IMR-90 (cell line): ENCODE data around the gene CANT1. TPM values are rescaled to one million over a fixed set of nuclear protein-coding genes. Genes with fewer than 3 reads are reported as not detected.

Source experiments
- ATAC-seq: fragments of 200-7000 bp; cut with Tn5 transposase; 2 replicates; pipeline ENCODE4 v1.9.1; 2020; ENCODE audit warnings: low read depth, mild to moderate bottlenecking, moderate library complexity
- BruUV-seq: library from RNA; stranded (reverse); fragments of 400-500 nt; replicated peaks from 2 replicates; lab custom pipeline; 2021; lab: Mats Ljungman, UMichigan
- CTCF ChIA-PET: fragments of 300-600 bp; formaldehyde crosslinking; extraction: SDS; loops from one replicate; lab custom pipeline; 2021; ENCODE audit warnings: antibody characterized with exemption; lab: Yijun Ruan, JAX
- POLR2A ChIA-PET: fragments of 300-600 bp; sonication (Branson Sonifier 250); formaldehyde crosslinking; loops from one replicate; lab custom pipeline; 2022; ENCODE audit warnings: antibody characterized with exemption; ENCODE audit not compliant: unreplicated experiment; lab: Charles Lee
- DNase-seq: peaks from one replicate; pipeline ENCODE4 v3.0.0; 2013
- H2AFZ ChIP-seq: replicated peaks from 2 replicates; pipeline ENCODE3; 2013; ENCODE audit warnings: low read length, mild to moderate bottlenecking; ENCODE audit not compliant: poor library complexity
- H2AK5ac ChIP-seq: 2 replicates; pipeline ENCODE4 v1.6.1; 2013; ENCODE audit warnings: low read depth, low read length, inconsistent platforms
- H2AK9ac ChIP-seq: replicated peaks from 2 replicates; pipeline ENCODE3; 2013; ENCODE audit warnings: mild to moderate bottlenecking, low read depth, low read length, moderate library complexity; ENCODE audit not compliant: poor library complexity
- H2BK120ac ChIP-seq: 2 replicates; pipeline ENCODE4 v1.6.1; 2013; ENCODE audit warnings: low read depth, low read length, inconsistent platforms
- H2BK15ac ChIP-seq: 3 replicates; pipeline ENCODE4 v1.6.1; 2013; ENCODE audit warnings: low read depth, low read length, inconsistent platforms
- H2BK20ac ChIP-seq: 2 replicates; pipeline ENCODE4 v1.6.1; 2013; ENCODE audit warnings: low read depth, mild to moderate bottlenecking, inconsistent platforms, low read length, moderate library complexity
- H2BK5ac ChIP-seq: 2 replicates; pipeline ENCODE4 v1.6.1; 2013; ENCODE audit warnings: mild to moderate bottlenecking, low read depth, low read length, inconsistent platforms; ENCODE audit not compliant: poor library complexity, severe bottlenecking
- H3K14ac ChIP-seq: replicated peaks from 2 replicates; pipeline ENCODE4 v1.6.1; 2013; ENCODE audit warnings: low read depth, low read length, inconsistent platforms
- H3K18ac ChIP-seq: 2 replicates; pipeline ENCODE4 v1.6.1; 2013; ENCODE audit warnings: low read depth, low read length, control low read depth
- H3K23ac ChIP-seq: 2 replicates; pipeline ENCODE4 v1.6.1; 2013; ENCODE audit warnings: low read depth, low read length, inconsistent platforms
- H3K27ac ChIP-seq: 2 replicates; pipeline ENCODE4 v1.5.1; 2013; ENCODE audit warnings: mild to moderate bottlenecking, control low read depth, low read length; ENCODE audit not compliant: insufficient read depth
- H3K27me3 ChIP-seq: 2 replicates; pipeline ENCODE4 v1.6.1; 2013; ENCODE audit warnings: low read length; ENCODE audit not compliant: control insufficient read depth, insufficient read depth
- H3K36me3 ChIP-seq: 2 replicates; pipeline ENCODE4 v1.6.1; 2013; ENCODE audit warnings: low read length, mixed read lengths; ENCODE audit not compliant: control insufficient read depth, insufficient read depth
- H3K4ac ChIP-seq: 2 replicates; pipeline ENCODE4 v1.6.1; 2013; ENCODE audit warnings: low read depth, low read length, inconsistent platforms
- H3K4me1 ChIP-seq: 2 replicates; pipeline ENCODE4 v1.6.1; 2013; ENCODE audit warnings: low read length, mixed read lengths; ENCODE audit not compliant: control insufficient read depth, insufficient read depth
- H3K4me2 ChIP-seq: 2 replicates; pipeline ENCODE4 v1.6.1; 2013; ENCODE audit warnings: low read depth, mild to moderate bottlenecking, control low read depth, low read length, moderate library complexity
- H3K4me3 ChIP-seq: 2 replicates; pipeline ENCODE4 v1.5.1; 2013; ENCODE audit warnings: low read depth, mild to moderate bottlenecking, control low read depth, low read length, moderate library complexity; ENCODE audit not compliant: insufficient read depth
- H3K56ac ChIP-seq: 2 replicates; pipeline ENCODE4 v1.6.1; 2013; ENCODE audit warnings: low read length, inconsistent platforms; ENCODE audit not compliant: insufficient read depth; ENCODE audit errors: extremely low read depth
- H3K79me1 ChIP-seq, 2 experiments: 2 replicates each; pipeline ENCODE4 v1.6.1; 2013; ENCODE audit warnings: low read length in 2 of 2, inconsistent platforms in 1 of 2, low read depth in 1 of 2
- H3K9ac ChIP-seq: 2 replicates; pipeline ENCODE4 v1.6.1; 2013; ENCODE audit warnings: low read depth, low read length, control low read depth
- H3K9me1 ChIP-seq: 2 replicates; pipeline ENCODE4 v1.6.1; 2013; ENCODE audit warnings: low read length, inconsistent platforms; ENCODE audit not compliant: insufficient read depth
- H3K9me3 ChIP-seq: 2 replicates; pipeline ENCODE4 v1.6.1; 2013; ENCODE audit warnings: low read length; ENCODE audit not compliant: control insufficient read depth, insufficient read depth
- H4K20me1 ChIP-seq: 2 replicates; pipeline ENCODE4 v1.6.1; 2013; ENCODE audit warnings: low read length, inconsistent platforms; ENCODE audit not compliant: insufficient read depth
- H4K5ac ChIP-seq: 2 replicates; pipeline ENCODE4 v1.6.1; 2013; ENCODE audit warnings: mild to moderate bottlenecking, low read depth, low read length, control low read depth
- H4K8ac ChIP-seq, 2 experiments: 2 replicates each; pipeline ENCODE4 v1.6.1; 2013; ENCODE audit warnings: low read depth in 2 of 2, low read length in 2 of 2, control low read depth in 1 of 2, inconsistent platforms in 1 of 2
- H4K91ac ChIP-seq: 2 replicates; pipeline ENCODE4 v1.6.1; 2013; ENCODE audit warnings: low read depth, low read length, inconsistent platforms; ENCODE audit not compliant: insufficient read depth
- CEBPB ChIP-seq: IDR thresholded peaks from 2 replicates; pipeline ENCODE4 v1.6.1; 2012; ENCODE audit warnings: low read depth, low read length, improper control_type of control experiment
- MAFK ChIP-seq: IDR thresholded peaks from 2 replicates; pipeline ENCODE4 v1.6.1; 2012; ENCODE audit warnings: low read depth, low read length, improper control_type of control experiment
- MXI1 ChIP-seq: IDR thresholded peaks from 2 replicates; pipeline ENCODE4 v1.6.1; 2012; ENCODE audit warnings: low read depth, mild to moderate bottlenecking, low read length, moderate library complexity, borderline replicate concordance
- NFE2L2 ChIP-seq: fragments of 150-350 bp; IDR thresholded peaks from 2 replicates; pipeline ENCODE4 v1.6.1; 2016; ENCODE audit warnings: low read depth, mild to moderate bottlenecking, low read length
- POLR2A ChIP-seq: IDR thresholded peaks from 2 replicates; pipeline ENCODE4 v1.6.1; 2012; ENCODE audit warnings: mild to moderate bottlenecking, low read depth, low read length
- RAD21 ChIP-seq: IDR thresholded peaks from 2 replicates; pipeline ENCODE4 v1.6.1; 2012; ENCODE audit warnings: low read length, improper control_type of control experiment
- RCOR1 ChIP-seq: IDR thresholded peaks from 2 replicates; pipeline ENCODE4 v1.6.1; 2012; ENCODE audit warnings: mild to moderate bottlenecking, low read length, improper control_type of control experiment; ENCODE audit not compliant: insufficient replicate concordance
- RFX5 ChIP-seq: IDR thresholded peaks from 2 replicates; pipeline ENCODE4 v1.8.0; 2012; ENCODE audit warnings: low read depth, mild to moderate bottlenecking, low read length, moderate library complexity
- SMC3 ChIP-seq: fragments of 150-350 bp; IDR thresholded peaks from 2 replicates; pipeline ENCODE4 v1.6.1; 2016; ENCODE audit warnings: low read depth, mild to moderate bottlenecking, antibody characterized with exemption, low read length, moderate library complexity
- WGBS, 2 experiments: methylation state at CpG; one replicate each; pipeline versions ENCODE4 v1.1.5 to v1.1.7; 2013; ENCODE audit warnings: missing lambda C conversion rate in 2 of 2; ENCODE audit not compliant: insufficient read length in 1 of 2; ENCODE audit errors: extremely low coverage in 2 of 2; 5-methylcytosine and 5-hydroxymethylcytosine counted together
- dilution Hi-C: fragments of 300-500 bp; cut with HindIII; formaldehyde crosslinking; loops from one replicate; pipeline ENCODE4 v1.14.3; 2018; ENCODE audit warnings: low sequenced_read_pairs; ENCODE audit not compliant: unreplicated experiment
- in situ Hi-C: fragments of 300-500 bp; cut with MboI; formaldehyde crosslinking; loops from 3 replicates; pipeline ENCODE4 v1.14.3; 2019; ENCODE audit warnings: low sequenced_read_pairs, inconsistent platforms, mixed read lengths
- intact Hi-C: fragments of 100-400 bp; cut with micrococcal nuclease; formaldehyde crosslinking; loops from 2 replicates; pipeline ENCODE4 v1.10.0; 2022
- polyA plus RNA-seq, 3 experiments: library from polyadenylated mRNA; depleted of rRNA; stranded (reverse); fragments of >200 nt; gene quantifications; 2 replicates each; pipeline ENCODE4 v1.2.3, GENCODE V29; 2012; ENCODE audit warnings: low replicate concordance in 1 of 3
- total RNA-seq: library from RNA; depleted of rRNA; stranded (reverse); fragments of >200 nt; gene quantifications from 2 replicates; pipeline ENCODE4 v1.2.3, GENCODE V29; 2012

The CANT1 gene
- total and polyA plus RNA-seq, 2 of the 4 experiments (the other 2 are of a cell fraction), result 51.8 to 73.4 TPM

- WGBS, 2 experiments, result no CpG with 5 or more reads among the region's 6 CpGs
- H2BK20ac ChIP-seq, result peak overlapping the region; percentile 81
Observed at GRCh38 chr17:78986048-78986648, 23.4 kb downstream of the CANT1 start.

More at GRCh38 chr17:78986048-78986648, 23.4 kb downstream of the CANT1 start:
- DNase-seq (peak; percentile 39), ATAC-seq (peak; percentile 43)
- peak overlapping the region; percentile 30 for H2AK9ac ChIP-seq
- dilution Hi-C loops (no loop called here), in situ Hi-C loops (no loop called here), intact Hi-C loops (no loop called here)
- H3K56ac ChIP-seq, result no peak overlapping the region
- peak overlapping the region; percentile 60 for H3K9ac ChIP-seq
- H3K4me1 ChIP-seq, result peaks cover 5% of the 10 kb centered on the region
- CTCF ChIA-PET, result no interaction called here
- no peaks in the 10 kb centered on the region for H3K27me3 ChIP-seq
- no TSS peak for BruUV-seq
- H2BK120ac ChIP-seq, result peak overlapping the region; percentile 83
- H3K9me3 ChIP-seq, result no peaks in the 10 kb centered on the region
- peak overlapping the region; percentile 35 to 94; a peak in 3 of 4 replicates for H4K8ac ChIP-seq
- peak overlapping the region; percentile 80 for H2AFZ ChIP-seq
- peaks cover 10% of the 10 kb centered on the region for H3K36me3 ChIP-seq
- peak overlapping the region; percentile 46 for H2AK5ac ChIP-seq
- peak overlapping the region; percentile 83 for H3K14ac ChIP-seq
- H4K20me1 ChIP-seq, result no peaks in the 10 kb centered on the region
- H4K5ac ChIP-seq, result peak overlapping the region; percentile 92
- peak overlapping the region; percentile 97 for H3K4me2 ChIP-seq
- H3K23ac ChIP-seq, result peak overlapping the region; percentile 88; the same call in 1 of the 2 replicates
- H3K27ac ChIP-seq, result peak overlapping the region; percentile 75; the same call in 1 of the 2 replicates
- peak overlapping the region; percentile 86 for H3K4ac ChIP-seq
- TF ChIP-seq CEBPB (no peak), RFX5 (no peak), POLR2A (no peak), RCOR1 (no peak), MXI1 (no peak), MAFK (no peak), RAD21 (peak; percentile 15; the same call in 1 of the 2 replicates), NFE2L2 (no peak), SMC3 (no peak)
- peak overlapping the region; percentile 52; the same call in 1 of the 3 replicates for H2BK15ac ChIP-seq
- H2BK5ac ChIP-seq, result peak overlapping the region; percentile 78
- H3K4me3 ChIP-seq, result no peak overlapping the region; the same call in 1 of the 2 replicates
- H4K91ac ChIP-seq, result peak overlapping the region; percentile 74
- H3K79me1 ChIP-seq, result peaks cover 0 to 15% of the 10 kb centered on the region in 2 experiments; a peak in 2 of 4 replicates
- peaks cover 4% of the 10 kb centered on the region; the same call in 1 of the 2 replicates for H3K9me1 ChIP-seq
- POLR2A ChIA-PET, result no interaction called here
- H3K18ac ChIP-seq, result peak overlapping the region; percentile 82; the same call in 1 of the 2 replicates
